Left lung (tissue), 10 donors: ENCODE results near the gene SPEN. TPM values are rescaled to one million over a fixed set of nuclear protein-coding genes. Genes with fewer than 3 reads are reported as not detected.
A peak's percentile ranks its signal among the peaks of the same experiment; 100 is the strongest.

ENCODE experiments used
- ATAC-seq: fragments of 200-7000 bp; cut with Tn5 transposase; one replicate; pipeline ENCODE4 v1.9.1; 2020; ENCODE audit warnings: moderate library complexity
- DNase-seq, 4 donors: peaks; one replicate each; pipeline ENCODE4 v3.0.0-alpha.2; 2013 to 2020
- H3K27ac ChIP-seq, 2 donors: fragments of 200-600 bp; sonication (generic) in 1 of 2; one replicate each; pipeline versions ENCODE4 v1.5.0 to v1.8.0; 2020 to 2021
- H3K27me3 ChIP-seq, 2 donors: fragments of 200-600 bp; sonication (generic) in 1 of 2; one replicate each; pipeline versions ENCODE4 v1.5.0 to v1.8.0; 2020 to 2021
- H3K36me3 ChIP-seq, 2 donors: fragments of 200-600 bp; sonication (generic) in 1 of 2; one replicate each; pipeline versions ENCODE4 v1.5.0 to v1.8.0; 2020 to 2021
- H3K4me1 ChIP-seq, 2 donors: fragments of 200-600 bp; one replicate each; pipeline ENCODE4 v1.8.0; 2021
- H3K4me3 ChIP-seq, 2 donors: fragments of 200-600 bp; sonication (generic) in 1 of 2; one replicate each; pipeline versions ENCODE4 v1.5.0 to v1.8.0; 2020 to 2021; ENCODE audit warnings: mild to moderate bottlenecking in 1 of 2
- H3K9me3 ChIP-seq, 2 donors: fragments of 200-600 bp; sonication (generic) in 1 of 2; one replicate each; pipeline versions ENCODE4 v1.5.0 to v1.8.0; 2020 to 2021
- CTCF ChIP-seq, 2 donors: fragments of 200-600 bp; sonication (generic) in 1 of 2; IDR thresholded peaks; one replicate each; pipeline versions ENCODE4 v1.5.0 to v1.8.0; 2021; ENCODE audit warnings: antibody characterized with exemption in 2 of 2
- intact Hi-C, 2 donors: fragments of 100-400 bp; cut with DNase I; formaldehyde crosslinking; loops; one replicate each; pipeline versions ENCODE4 v1.11.2 to v1.14.2; 2022
- polyA plus RNA-seq, 6 donors: library from polyadenylated mRNA; unstranded; fragments of 120-200 nt; gene quantifications; one replicate each; pipeline ENCODE4 v1.2.1, GENCODE V29; 2013; ENCODE audit not compliant: insufficient read length in 6 of 6
- total RNA-seq, 2 donors: library from RNA; stranded (reverse); fragmentation: NEBNext Ultra II Directional; extraction: Animal tissue kit (Norgen Biotek cat#: 25700); gene quantifications; one replicate each; pipeline ENCODE4 v1.2.1, GENCODE V29; 2021
- donor health status: DM: no; HTN: yes; CAD: no.
- donor health status: DM: no; HTN: no; CAD: no.

The SPEN gene
- total and polyA plus RNA-seq, 8 donors: 37.2 to 71.4 (median 63.3) TPM

DNA sequence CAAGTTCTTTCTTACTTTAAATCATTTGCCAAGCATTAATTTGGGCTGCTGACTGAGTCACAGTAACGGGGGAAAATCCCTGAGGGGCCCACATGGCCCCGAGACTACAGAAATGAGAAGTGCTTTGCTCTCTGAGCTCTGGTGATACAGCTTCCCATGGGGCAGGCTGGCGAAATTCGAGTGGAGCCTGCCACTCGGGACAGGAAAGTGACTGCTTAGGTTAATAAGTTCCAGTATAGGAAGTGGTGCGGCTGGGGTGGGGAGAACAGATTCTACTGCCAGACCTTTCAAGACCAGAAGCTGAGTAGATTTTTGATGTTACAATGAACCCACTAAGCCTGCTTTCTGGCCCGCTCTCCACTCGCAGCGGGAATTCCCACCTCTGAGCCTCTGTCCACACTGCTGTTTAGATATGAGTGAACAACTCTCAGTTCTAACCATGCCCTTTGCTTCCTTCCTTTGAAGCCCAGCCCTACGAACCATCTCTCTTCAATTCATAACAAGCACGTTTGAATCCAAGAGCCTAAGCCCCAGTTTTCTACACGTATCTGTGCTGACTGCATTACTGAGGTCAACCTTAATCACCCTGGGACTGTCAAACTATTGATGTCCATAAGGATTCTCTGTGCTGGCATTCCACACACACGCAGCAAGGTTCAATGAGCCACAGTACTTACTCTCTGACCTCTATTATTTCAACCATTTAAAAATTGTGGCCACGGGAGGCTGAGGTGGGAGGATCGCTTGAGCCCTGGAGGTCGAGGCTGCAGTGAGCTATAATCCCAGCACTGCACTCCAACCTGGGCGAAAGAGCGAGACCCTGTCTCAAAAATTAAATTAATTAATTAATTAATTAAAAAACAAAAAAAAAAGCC, 118.8 kb downstream of the SPEN start:
- no peaks in the 10 kb centered on the region for H3K27me3 ChIP-seq
- intact Hi-C loops: no loop called here
- no peak for TF ChIP-seq CTCF (IDR thresholded peaks at IDR 0.05)
- peaks cover 9 to 65% of the 10 kb centered on the region in 2 donors for H3K4me1 ChIP-seq
- DNase-seq (no peak), ATAC-seq (peak; percentile 77)
- no peak overlapping the region for H3K4me3 ChIP-seq
- H3K9me3 ChIP-seq: no peaks in the 10 kb centered on the region
- H3K27ac ChIP-seq: peak overlapping the region; percentile 70 to 81
- peaks cover 0 to 40% of the 10 kb centered on the region in 2 donors for H3K36me3 ChIP-seq

GRCh38 chr1:15966956-15967344, 119.4 kb downstream of the SPEN start:
- Histone ChIP-seq H3K27me3 (no peaks in the 10 kb centered on the region), H3K27ac (peak overlapping the region in 1 of 2 donors; percentile 81), H3K4me1 (peaks cover 9 to 69% of the 10 kb centered on the region in 2 donors), H3K9me3 (no peaks in the 10 kb centered on the region), H3K36me3 (peaks cover 0 to 38% of the 10 kb centered on the region in 2 donors), H3K4me3 (no peak overlapping the region)
- no peak for TF ChIP-seq CTCF (IDR thresholded peaks at IDR 0.05)
- DNase-seq (no peak), ATAC-seq (no peak)
- intact Hi-C loops: no loop called here

GRCh38 chr1:15968172-15968571, 120.7 kb downstream of the SPEN start:
- DNase-seq (no peak), ATAC-seq (no peak)
- Histone ChIP-seq H3K36me3 (peaks cover 5 to 43% of the 10 kb centered on the region in 2 donors), H3K27me3 (no peaks in the 10 kb centered on the region), H3K9me3 (no peaks in the 10 kb centered on the region), H3K27ac (peak overlapping the region in 1 of 2 donors; percentile 13), H3K4me1 (peaks cover 9 to 60% of the 10 kb centered on the region in 2 donors), H3K4me3 (no peak overlapping the region)
- TF ChIP-seq CTCF (IDR thresholded peaks at IDR 0.05): no peak
- intact Hi-C loops: no loop called here

- Histone ChIP-seq H3K27me3 (no peaks in the 10 kb centered on the region), H3K27ac (no peak overlapping the region), H3K4me3 (no peak overlapping the region), H3K36me3 (peaks cover 5 to 46% of the 10 kb centered on the region in 2 donors), H3K4me1 (peaks cover 9 to 55% of the 10 kb centered on the region in 2 donors), H3K9me3 (no peaks in the 10 kb centered on the region)
- TF ChIP-seq CTCF (IDR thresholded peaks at IDR 0.05): no peak
- intact Hi-C loops: no loop called here
- DNase-seq (no peak), ATAC-seq (no peak)
These were observed 121.9 kb downstream of the SPEN start for GRCh38 chr1:15969321-15969880.

DNA sequence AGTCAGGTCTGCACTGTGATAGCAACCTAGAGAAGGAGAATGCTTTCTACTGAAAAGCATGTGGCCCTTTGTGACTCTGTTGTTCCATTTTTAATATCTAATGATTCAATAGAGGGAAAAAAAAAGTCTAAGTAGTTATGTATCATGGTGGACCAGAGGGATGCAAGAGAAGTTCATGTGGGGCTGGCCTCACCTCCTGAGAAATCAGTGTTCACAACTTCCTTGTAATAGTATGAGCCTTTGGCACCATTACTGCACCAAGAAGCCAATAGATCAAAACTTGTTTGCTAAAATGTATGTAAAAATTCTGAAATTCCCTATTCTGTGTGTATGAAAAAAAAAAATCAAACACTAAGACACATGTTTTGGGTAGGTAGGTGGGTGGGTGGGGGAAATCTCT, 123.4 kb downstream of the SPEN start:
- no peak for ATAC-seq
- Histone ChIP-seq H3K27ac (no peak overlapping the region), H3K36me3 (peaks cover 5 to 46% of the 10 kb centered on the region in 2 donors), H3K27me3 (no peaks in the 10 kb centered on the region), H3K4me1 (peaks cover 8 to 49% of the 10 kb centered on the region in 2 donors), H3K4me3 (no peak overlapping the region), H3K9me3 (no peaks in the 10 kb centered on the region)
- intact Hi-C loops: no loop called here
- TF ChIP-seq CTCF (IDR thresholded peaks at IDR 0.05): no peak
- DNase-seq: no peak
